ENCODE measurements around the gene ZNF8.
"Not testable (repeated sequence)": the region's sequence is repeated elsewhere in the genome, so short reads cannot be mapped to it uniquely, and the experiment has no call there.

The ZNF8 gene

GRCh38 chr19:58338336-58338735, 59.6 kb downstream of the ZNF8 start:
- DNase-seq: no peak

- DNase-seq: no peak
These were observed 60.2 kb downstream of the ZNF8 start for GRCh38 chr19:58338825-58339558.

GRCh38 chr19:58345558-58345957, 66.8 kb downstream of the ZNF8 start:
- no peak for DNase-seq

- DNase-seq: peak; percentile 67
These were observed 68.5 kb downstream of the ZNF8 start for GRCh38 chr19:58346961-58347929.

GRCh38 chr19:58348080-58348479, 69.3 kb downstream of the ZNF8 start:
- not testable (repeated sequence) for DNase-seq

- DNase-seq: no peak
These were observed 70.8 kb downstream of the ZNF8 start for GRCh38 chr19:58349590-58349989.

- no peak for DNase-seq
These were observed 71.5 kb downstream of the ZNF8 start for GRCh38 chr19:58350001-58350861.

- DNase-seq: no peak
These were observed 72.3 kb downstream of the ZNF8 start for GRCh38 chr19:58350871-58351557.

- no peak for DNase-seq
These were observed 72.8 kb downstream of the ZNF8 start for GRCh38 chr19:58351558-58351878.

- no peak for DNase-seq
These were observed 73.4 kb downstream of the ZNF8 start for GRCh38 chr19:58351990-58352755.
